ENCODE measurements around the gene NEK1.

Gene NEK1

GRCh38 chr4:169420291-169420690 is 192.1 kb downstream of the NEK1 start:
- TF ChIP-seq CTCF (IDR thresholded peaks at IDR 0.05): no peak

- TF ChIP-seq CTCF (IDR thresholded peaks at IDR 0.05): no peak
These were observed 193.5 kb downstream of the NEK1 start for GRCh38 chr4:169418846-169419245.

- no peak for TF ChIP-seq CTCF (IDR thresholded peaks at IDR 0.05)
These were observed 194.6 kb downstream of the NEK1 start for GRCh38 chr4:169417629-169418282.

- TF ChIP-seq CTCF (IDR thresholded peaks at IDR 0.05): no peak
These were observed 195.4 kb downstream of the NEK1 start for GRCh38 chr4:169416997-169417396.

GRCh38 chr4:169416461-169416860 is 195.9 kb downstream of the NEK1 start:
- TF ChIP-seq CTCF (IDR thresholded peaks at IDR 0.05): no peak

- no peak for TF ChIP-seq CTCF (IDR thresholded peaks at IDR 0.05)
These were observed 197.5 kb downstream of the NEK1 start for GRCh38 chr4:169414913-169415312.

GRCh38 chr4:169412046-169412445 is 200.3 kb downstream of the NEK1 start:
- TF ChIP-seq CTCF (IDR thresholded peaks at IDR 0.05): no peak

Measured in LNCAP (cell line).